ENCODE data around the gene NACC1.

DNA sequence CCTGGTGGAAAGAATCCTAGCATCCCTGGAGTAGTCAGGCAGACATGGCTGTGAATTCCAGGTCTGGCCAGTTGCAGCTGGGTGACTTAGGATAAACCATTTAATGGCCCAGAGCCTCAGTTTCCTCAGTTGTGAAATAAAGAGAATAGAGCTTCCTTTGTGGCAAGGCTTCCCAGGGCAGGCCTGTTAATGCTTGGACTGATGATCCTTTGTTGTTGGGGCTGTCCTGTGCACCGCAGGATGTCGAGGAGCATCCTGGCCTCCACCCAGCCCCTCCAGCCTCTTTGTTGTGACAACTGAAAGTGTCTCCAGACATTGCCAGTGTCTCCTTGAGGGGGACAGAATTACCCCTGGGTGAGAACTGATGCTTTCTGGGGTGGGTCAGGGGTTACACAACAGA is 31.7 kb upstream of the NACC1 start:
- TF ChIP-seq, protein P1, sequence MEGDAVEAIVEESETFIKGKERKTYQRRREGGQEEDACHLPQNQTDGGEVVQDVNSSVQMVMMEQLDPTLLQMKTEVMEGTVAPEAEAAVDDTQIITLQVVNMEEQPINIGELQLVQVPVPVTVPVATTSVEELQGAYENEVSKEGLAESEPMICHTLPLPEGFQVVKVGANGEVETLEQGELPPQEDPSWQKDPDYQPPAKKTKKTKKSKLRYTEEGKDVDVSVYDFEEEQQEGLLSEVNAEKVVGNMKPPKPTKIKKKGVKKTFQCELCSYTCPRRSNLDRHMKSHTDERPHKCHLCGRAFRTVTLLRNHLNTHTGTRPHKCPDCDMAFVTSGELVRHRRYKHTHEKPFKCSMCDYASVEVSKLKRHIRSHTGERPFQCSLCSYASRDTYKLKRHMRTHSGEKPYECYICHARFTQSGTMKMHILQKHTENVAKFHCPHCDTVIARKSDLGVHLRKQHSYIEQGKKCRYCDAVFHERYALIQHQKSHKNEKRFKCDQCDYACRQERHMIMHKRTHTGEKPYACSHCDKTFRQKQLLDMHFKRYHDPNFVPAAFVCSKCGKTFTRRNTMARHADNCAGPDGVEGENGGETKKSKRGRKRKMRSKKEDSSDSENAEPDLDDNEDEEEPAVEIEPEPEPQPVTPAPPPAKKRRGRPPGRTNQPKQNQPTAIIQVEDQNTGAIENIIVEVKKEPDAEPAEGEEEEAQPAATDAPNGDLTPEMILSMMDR (IDR thresholded peaks at IDR 0.05): no peak
- TF ChIP-seq POLR2AphosphoS5 (IDR thresholded peaks at IDR 0.05) (no peak), EP300 (IDR thresholded peaks at IDR 0.05; ENCODE audit: low read depth) (no peak), POLR2A (IDR thresholded peaks at IDR 0.05) (no peak)

All from transverse colon (tissue), 4 donors.